Sigmoid colon (tissue), 7 donors: Measurements from ENCODE around the gene PRSS23. TPM values are rescaled to one million over a fixed set of nuclear protein-coding genes. Genes with fewer than 3 reads are reported as not detected.

Experiments used
- DNase-seq: peaks from one replicate; pipeline ENCODE4 v3.0.0-alpha.2; 2019
- H3K27ac ChIP-seq, 4 donors: fragments of 200-600 bp; sonication (generic); one replicate each; pipeline ENCODE4 v1.5.1; 2016 to 2019; ENCODE audit warnings: mild to moderate bottlenecking in 1 of 4
- H3K27me3 ChIP-seq, 3 donors: fragments of 200-600 bp; sonication (generic); one replicate each; pipeline ENCODE4 v1.5.1; 2019; ENCODE audit warnings: mild to moderate bottlenecking in 1 of 3
- H3K36me3 ChIP-seq, 4 donors: fragments of 200-600 bp; sonication (generic); one replicate each; pipeline ENCODE4 v1.5.1; 2016 to 2019
- H3K4me1 ChIP-seq, 4 donors: fragments of 200-600 bp; sonication (generic); one replicate each; pipeline ENCODE4 v1.5.1; 2017 to 2019
- H3K4me3 ChIP-seq, 4 donors: fragments of 200-600 bp; sonication (generic); one replicate each; pipeline ENCODE4 v1.5.1; 2017 to 2019; ENCODE audit warnings: mild to moderate bottlenecking in 2 of 4, moderate library complexity in 1 of 4
- H3K9me3 ChIP-seq, 4 donors: fragments of 200-600 bp in 3 of 4; sonication (generic) in 3 of 4; one replicate each; pipeline versions ENCODE4 v1.5.1 to v1.6.1; 2013 to 2019
- EP300 ChIP-seq, 4 donors: sonication (generic); formaldehyde crosslinking; IDR thresholded peaks; one replicate each; pipeline ENCODE4 v1.6.1; 2017; ENCODE audit warnings: antibody characterized with exemption in 4 of 4
- POLR2A ChIP-seq, 2 donors: fragments of 450-650 bp; IDR thresholded peaks; one replicate each; pipeline ENCODE4 v1.6.1; 2016; ENCODE audit warnings: antibody characterized with exemption in 2 of 2, mild to moderate bottlenecking in 2 of 2, moderate library complexity in 2 of 2
- POLR2AphosphoS5 ChIP-seq, 4 donors: sonication (generic); formaldehyde crosslinking; IDR thresholded peaks; one replicate each; pipeline ENCODE4 v1.6.1; 2017; ENCODE audit warnings: antibody characterized with exemption in 4 of 4
- WGBS, 2 donors: extraction: QIAGEN DNeasy Blood & Tissue Kit; methylation state at CpG; one replicate each; pipeline ENCODE4 v1.1.7; 2013; 5-methylcytosine and 5-hydroxymethylcytosine counted together
- intact Hi-C: fragments of 100-400 bp; cut with DNase I; formaldehyde crosslinking; loops from one replicate; pipeline ENCODE4 v1.15.1; 2023
- polyA plus RNA-seq, 3 donors: library from polyadenylated mRNA; stranded (reverse); fragments of 200-250 nt; gene quantifications; one replicate each; pipeline ENCODE4 v1.2.3, GENCODE V29; 2013
- total RNA-seq, 4 donors: library from RNA; depleted of rRNA; stranded (reverse); fragments of >200 nt; gene quantifications; one replicate each; pipeline ENCODE4 v1.1.0, GENCODE V29; 2016
- TF ChIP-seq, protein P1 (sequence below), 4 experiments: fragments of 450-650 bp in 3 of 4; fragments of 200-600 bp in 1 of 4; IDR thresholded peaks; one replicate each; pipeline ENCODE4 v1.5.1; 2016 to 2019; ENCODE audit warnings: antibody characterized with exemption in 4 of 4, mild to moderate bottlenecking in 3 of 4, moderate library complexity in 2 of 4
- donor health status: healthy with polysubstance abuse.
- donor health status: Bipolar disorder and iron deficiency.
- donor health status: healthy.

The PRSS23 gene
- total and polyA plus RNA-seq, 7 donors, result 25.2 to 183 (median 78.5) TPM

DNA sequence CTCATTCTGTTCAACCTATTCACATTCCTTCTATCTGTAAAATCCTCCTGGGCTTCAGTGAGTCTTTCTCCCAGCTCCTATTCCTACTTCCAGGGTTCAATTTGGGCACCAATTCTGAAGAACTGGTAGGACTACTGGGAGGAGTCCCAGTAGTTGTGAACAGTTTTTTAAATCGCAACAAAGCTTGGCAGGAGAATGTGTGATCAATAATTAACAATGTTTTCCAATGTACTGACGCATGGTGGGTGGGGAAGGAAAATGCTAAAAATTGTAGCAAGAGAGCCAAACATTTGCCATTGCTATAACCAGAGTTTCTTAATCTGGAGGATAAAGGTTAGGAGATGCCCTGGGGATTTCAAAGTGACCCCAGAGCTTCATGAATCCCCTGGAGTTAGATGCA lies 27.3 kb upstream of the PRSS23 start:
- H3K27me3 ChIP-seq, result no peaks in the 10 kb centered on the region
- H3K4me3 ChIP-seq, result no peak overlapping the region
- intact Hi-C loops, result no loop called here
- H3K36me3 ChIP-seq, result no peaks in the 10 kb centered on the region
- H3K27ac ChIP-seq, result no peak overlapping the region
- no peak for DNase-seq
- TF ChIP-seq, protein P1, sequence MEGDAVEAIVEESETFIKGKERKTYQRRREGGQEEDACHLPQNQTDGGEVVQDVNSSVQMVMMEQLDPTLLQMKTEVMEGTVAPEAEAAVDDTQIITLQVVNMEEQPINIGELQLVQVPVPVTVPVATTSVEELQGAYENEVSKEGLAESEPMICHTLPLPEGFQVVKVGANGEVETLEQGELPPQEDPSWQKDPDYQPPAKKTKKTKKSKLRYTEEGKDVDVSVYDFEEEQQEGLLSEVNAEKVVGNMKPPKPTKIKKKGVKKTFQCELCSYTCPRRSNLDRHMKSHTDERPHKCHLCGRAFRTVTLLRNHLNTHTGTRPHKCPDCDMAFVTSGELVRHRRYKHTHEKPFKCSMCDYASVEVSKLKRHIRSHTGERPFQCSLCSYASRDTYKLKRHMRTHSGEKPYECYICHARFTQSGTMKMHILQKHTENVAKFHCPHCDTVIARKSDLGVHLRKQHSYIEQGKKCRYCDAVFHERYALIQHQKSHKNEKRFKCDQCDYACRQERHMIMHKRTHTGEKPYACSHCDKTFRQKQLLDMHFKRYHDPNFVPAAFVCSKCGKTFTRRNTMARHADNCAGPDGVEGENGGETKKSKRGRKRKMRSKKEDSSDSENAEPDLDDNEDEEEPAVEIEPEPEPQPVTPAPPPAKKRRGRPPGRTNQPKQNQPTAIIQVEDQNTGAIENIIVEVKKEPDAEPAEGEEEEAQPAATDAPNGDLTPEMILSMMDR (IDR thresholded peaks at IDR 0.05), result no peak
- TF ChIP-seq POLR2AphosphoS5 (IDR thresholded peaks at IDR 0.05) (no peak), POLR2A (IDR thresholded peaks at IDR 0.05) (no peak), EP300 (IDR thresholded peaks at IDR 0.05) (no peak)
- WGBS, 2 donors, result 14 to 68% methylated on average over 2 of the region's 2 CpGs
- H3K4me1 ChIP-seq, result no peaks in the 10 kb centered on the region
- H3K9me3 ChIP-seq, result no peaks in the 10 kb centered on the region

DNA sequence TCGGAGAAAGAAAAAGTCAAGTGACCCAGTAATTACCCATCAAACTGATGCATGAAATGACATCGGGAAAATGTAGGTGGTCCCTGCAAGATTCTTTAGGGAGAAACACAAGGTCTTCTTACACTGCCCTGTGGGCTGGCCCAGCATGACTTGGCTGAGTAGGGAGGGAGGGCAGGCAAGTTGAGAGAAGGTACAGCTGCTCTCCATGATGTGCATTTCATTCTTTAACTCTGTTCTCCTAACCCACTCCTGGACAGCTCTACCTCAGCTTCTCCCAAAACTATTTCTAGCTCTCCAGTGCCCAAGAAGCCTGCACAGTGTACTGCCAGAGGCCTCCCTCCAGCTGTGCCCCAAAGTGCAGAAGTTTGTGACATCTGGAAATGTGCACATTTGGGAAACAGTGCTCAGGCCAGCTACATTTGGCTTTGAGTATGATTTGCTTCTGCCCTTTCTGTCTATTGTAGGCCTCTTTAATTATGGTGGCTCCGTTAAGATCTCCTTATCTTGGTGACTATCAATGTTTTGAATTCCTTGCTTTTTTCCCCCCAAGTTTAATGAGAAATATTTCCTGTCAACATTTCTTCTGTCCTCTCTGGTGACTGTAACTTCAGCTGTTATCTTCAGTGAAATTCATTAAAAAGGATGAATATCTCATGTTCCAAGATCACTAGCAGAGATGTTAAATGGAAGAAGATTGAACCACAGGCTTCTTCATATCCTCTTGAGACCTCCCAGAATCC lies 26.7 kb upstream of the PRSS23 start:
- DNase-seq, result no peak
- 87 to 88% methylated on average over 3 of the region's 3 CpGs for WGBS, 2 donors
- no peaks in the 10 kb centered on the region for H3K4me1 ChIP-seq
- intact Hi-C loops, result no loop called here
- H3K4me3 ChIP-seq, result no peak overlapping the region
- no peaks in the 10 kb centered on the region for H3K9me3 ChIP-seq
- no peak overlapping the region for H3K27ac ChIP-seq
- no peaks in the 10 kb centered on the region for H3K36me3 ChIP-seq
- TF ChIP-seq, protein P1 (IDR thresholded peaks at IDR 0.05), result no peak
- TF ChIP-seq POLR2AphosphoS5 (IDR thresholded peaks at IDR 0.05) (no peak), EP300 (IDR thresholded peaks at IDR 0.05) (no peak), POLR2A (IDR thresholded peaks at IDR 0.05) (no peak)
- H3K27me3 ChIP-seq, result no peaks in the 10 kb centered on the region

DNA sequence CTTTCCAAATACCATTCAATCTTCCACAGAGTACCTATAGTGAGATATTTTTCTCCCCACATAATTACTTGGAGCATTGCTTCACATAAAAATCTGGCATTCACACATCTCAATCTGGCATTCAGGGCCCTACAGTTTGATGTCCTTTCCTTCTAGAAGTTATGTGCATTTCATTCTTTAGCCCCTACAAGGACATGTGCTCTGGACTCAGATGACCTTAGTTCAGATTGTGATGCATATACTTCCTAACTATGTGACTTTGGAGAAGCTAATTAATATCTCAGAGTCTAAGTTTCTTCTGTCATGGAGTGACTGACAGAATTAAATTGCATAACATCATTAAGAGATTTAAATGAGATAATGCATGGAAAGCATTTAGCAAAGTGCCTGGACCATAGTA lies 25.9 kb upstream of the PRSS23 start:
- H3K27ac ChIP-seq, result no peak overlapping the region
- H3K36me3 ChIP-seq, result no peaks in the 10 kb centered on the region
- no peaks in the 10 kb centered on the region for H3K4me1 ChIP-seq
- H3K27me3 ChIP-seq, result no peaks in the 10 kb centered on the region
- no peak overlapping the region for H3K4me3 ChIP-seq
- intact Hi-C loops, result no loop called here
- TF ChIP-seq, protein P1 (IDR thresholded peaks at IDR 0.05), result no peak
- no peak for TF ChIP-seq POLR2A (IDR thresholded peaks at IDR 0.05)
- TF ChIP-seq POLR2AphosphoS5 (IDR thresholded peaks at IDR 0.05), result no peak
- no peak for TF ChIP-seq EP300 (IDR thresholded peaks at IDR 0.05)
- no peak for DNase-seq
- H3K9me3 ChIP-seq, result no peaks in the 10 kb centered on the region

DNA sequence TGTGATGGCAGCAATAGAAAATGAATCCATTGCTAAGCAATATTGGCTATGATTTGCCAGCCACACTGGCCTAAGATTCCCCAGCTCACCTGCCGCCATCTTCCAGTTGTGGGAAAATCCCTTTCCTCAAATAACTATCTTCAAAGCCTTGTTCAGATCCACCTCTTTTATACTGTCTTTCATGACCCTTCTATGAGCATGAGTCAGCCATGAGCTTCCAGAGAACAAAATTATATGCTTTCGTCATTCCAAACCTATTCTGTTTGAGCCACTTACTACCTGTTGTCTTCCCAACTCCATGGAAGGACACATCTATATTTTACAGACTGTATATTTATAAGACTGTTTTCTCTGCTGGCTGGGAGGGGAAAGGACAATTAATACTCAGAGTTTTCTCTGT lies 25.0 kb upstream of the PRSS23 start:
- no peaks in the 10 kb centered on the region for H3K36me3 ChIP-seq
- no peaks in the 10 kb centered on the region for H3K27me3 ChIP-seq
- no peaks in the 10 kb centered on the region for H3K4me1 ChIP-seq
- DNase-seq, result no peak
- TF ChIP-seq, protein P1 (IDR thresholded peaks at IDR 0.05), result no peak
- TF ChIP-seq EP300 (IDR thresholded peaks at IDR 0.05) (no peak), POLR2A (IDR thresholded peaks at IDR 0.05) (no peak), POLR2AphosphoS5 (IDR thresholded peaks at IDR 0.05) (no peak)
- intact Hi-C loops, result no loop called here
- no peak overlapping the region for H3K27ac ChIP-seq
- no peaks in the 10 kb centered on the region for H3K9me3 ChIP-seq
- no peak overlapping the region for H3K4me3 ChIP-seq
- 85 to 91% methylated on average over 2 of the region's 2 CpGs for WGBS, 2 donors

DNA sequence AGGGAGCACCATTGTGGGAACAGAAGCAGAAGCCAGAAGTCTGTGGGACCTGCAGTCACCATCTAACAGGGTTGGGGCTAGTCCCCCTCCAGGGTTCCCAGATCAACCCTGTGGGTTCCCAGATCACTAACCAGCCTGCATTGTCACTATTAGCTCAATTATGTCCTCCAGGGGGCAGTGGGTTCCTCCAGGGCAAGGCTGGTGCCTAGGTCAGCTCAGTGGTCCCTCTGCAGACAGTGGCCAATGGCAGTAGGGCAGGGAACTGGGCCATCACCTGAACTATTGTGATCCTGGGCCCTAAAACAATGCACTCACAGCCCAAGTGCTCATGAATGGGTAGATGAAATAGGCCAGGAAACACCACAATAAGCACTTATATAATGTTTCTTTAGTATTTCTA lies 18.8 kb upstream of the PRSS23 start:
- no peaks in the 10 kb centered on the region for H3K36me3 ChIP-seq
- no peak overlapping the region for H3K4me3 ChIP-seq
- no peak for TF ChIP-seq EP300 (IDR thresholded peaks at IDR 0.05)
- TF ChIP-seq POLR2AphosphoS5 (IDR thresholded peaks at IDR 0.05), result no peak
- TF ChIP-seq, protein P1 (IDR thresholded peaks at IDR 0.05), result no peak
- no peak for TF ChIP-seq POLR2A (IDR thresholded peaks at IDR 0.05)
- H3K9me3 ChIP-seq, result no peaks in the 10 kb centered on the region
- intact Hi-C loops, result no loop called here
- H3K27me3 ChIP-seq, result no peaks in the 10 kb centered on the region
- DNase-seq, result no peak
- no peak overlapping the region for H3K27ac ChIP-seq
- peaks cover 0 to 27% (median 22%) of the 10 kb centered on the region in 4 donors for H3K4me1 ChIP-seq
